Loucy (cell line): ENCODE results near the gene VIPR2.

ENCODE experiments used
- CTCF ChIP-seq: fragments of 200-600 bp; sonication (generic); conservative IDR thresholded peaks from 2 replicates; pipeline ENCODE4 v1.5.1; 2014; ENCODE audit warnings: mild to moderate bottlenecking, antibody characterized with exemption, low read length
- EZH2phosphoT487 ChIP-seq: fragments of 200-600 bp; IDR thresholded peaks from 2 replicates; pipeline ENCODE4 v1.6.1; 2018; ENCODE audit warnings: antibody characterized with exemption, mild to moderate bottlenecking, moderate library complexity, borderline replicate concordance

GRCh38 chr7:159093351-159093971 is 51.2 kb downstream of the VIPR2 start:
- TF ChIP-seq CTCF (no peak), EZH2phosphoT487 (no peak)
